HFFc6 (cell line): ENCODE data around the gene CDPF1. TPM values are rescaled to one million over a fixed set of nuclear protein-coding genes. Genes with fewer than 3 reads are reported as not detected.

ENCODE experiments used
- DNase-seq: peaks from one replicate; pipeline ENCODE4 v3.0.0-alpha.2; 2018
- H3K27ac Mint-ChIP-seq: 2 replicates; pipeline ENCODE4 v1.8.0; 2020; ENCODE audit warnings: mild to moderate bottlenecking, mixed read lengths
- H3K27me3 Mint-ChIP-seq: 2 replicates; pipeline ENCODE4 v1.8.0; 2021; ENCODE audit warnings: mild to moderate bottlenecking, moderate library complexity, mixed read lengths; ENCODE audit not compliant: insufficient read depth
- H3K36me3 Mint-ChIP-seq: 2 replicates; pipeline ENCODE4 v1.8.0; 2021; ENCODE audit warnings: low read depth, mixed read lengths
- H3K4me1 Mint-ChIP-seq: 2 replicates; pipeline ENCODE4 v1.8.0; 2020; ENCODE audit warnings: low read depth, mixed read lengths
- H3K4me3 Mint-ChIP-seq: 2 replicates; pipeline ENCODE4 v1.8.0; 2020; ENCODE audit warnings: mild to moderate bottlenecking, moderate library complexity, mixed read lengths
- H3K9me3 Mint-ChIP-seq: 2 replicates; pipeline ENCODE4 v1.8.0; 2020; ENCODE audit warnings: mild to moderate bottlenecking, mixed read lengths
- total RNA-seq, 6 experiments: library from RNA; stranded (reverse); fragmentation: NEBNext Ultra II Directional; extraction: Animal tissue kit (Norgen Biotek cat#: 25700); gene quantifications; 2 replicates in 1 of 6; 3 replicates in 5 of 6; pipeline ENCODE4 v1.2.3, GENCODE V29; 2021
- TF ChIP-seq, protein P1 (sequence below): fragments of 200-600 bp; sonication (generic); IDR thresholded peaks from 2 replicates; pipeline ENCODE4 v1.5.0; 2021; ENCODE audit warnings: antibody characterized with exemption, mild to moderate bottlenecking

Gene CDPF1
- total RNA-seq, 6 experiments from 2014 or later: 6.4 to 9.3 (median 7.6) TPM

DNA sequence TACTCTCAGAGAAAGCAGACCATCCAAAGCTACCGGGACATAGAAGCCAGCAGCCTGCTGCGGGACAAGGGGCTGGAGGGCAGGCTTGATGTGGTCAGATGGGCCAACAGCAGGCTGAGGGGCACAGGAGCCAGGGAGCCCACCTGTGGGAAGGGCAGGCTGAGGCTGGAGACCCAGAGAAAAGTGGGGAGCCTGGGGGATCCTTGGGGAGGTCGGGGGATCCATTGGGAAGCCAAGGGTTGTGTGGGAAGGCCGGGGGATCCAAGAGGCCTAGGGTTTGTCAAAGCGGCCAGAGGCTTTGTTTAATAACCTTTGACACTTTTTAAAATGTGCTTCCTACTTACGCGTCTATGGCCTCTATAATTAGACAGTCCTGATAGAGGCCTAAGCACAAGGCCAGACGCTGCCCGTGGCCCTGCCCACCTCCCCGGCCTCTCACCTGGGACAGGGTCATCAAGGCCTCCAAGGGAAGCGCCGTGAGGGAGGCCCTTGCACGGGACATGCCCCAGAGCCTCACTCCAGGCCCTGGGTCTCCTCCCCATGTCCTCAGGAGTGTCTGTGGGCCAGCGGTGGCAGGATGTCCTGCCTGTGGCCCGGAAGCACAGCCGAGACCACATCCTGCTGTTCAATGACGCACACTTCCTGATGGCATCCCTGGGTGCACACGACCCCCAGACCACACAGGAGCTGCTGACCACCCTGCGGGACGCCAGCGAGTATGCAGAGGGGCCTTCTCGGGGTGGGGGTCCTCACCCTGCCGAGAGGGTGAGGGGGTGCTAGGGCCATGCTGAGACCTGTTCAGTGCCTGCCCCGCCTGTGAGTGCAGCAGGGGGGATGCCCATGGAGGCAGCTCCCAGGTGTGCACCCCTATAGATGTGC, 38.0 kb upstream of the CDPF1 start:
- TF ChIP-seq, protein P1, sequence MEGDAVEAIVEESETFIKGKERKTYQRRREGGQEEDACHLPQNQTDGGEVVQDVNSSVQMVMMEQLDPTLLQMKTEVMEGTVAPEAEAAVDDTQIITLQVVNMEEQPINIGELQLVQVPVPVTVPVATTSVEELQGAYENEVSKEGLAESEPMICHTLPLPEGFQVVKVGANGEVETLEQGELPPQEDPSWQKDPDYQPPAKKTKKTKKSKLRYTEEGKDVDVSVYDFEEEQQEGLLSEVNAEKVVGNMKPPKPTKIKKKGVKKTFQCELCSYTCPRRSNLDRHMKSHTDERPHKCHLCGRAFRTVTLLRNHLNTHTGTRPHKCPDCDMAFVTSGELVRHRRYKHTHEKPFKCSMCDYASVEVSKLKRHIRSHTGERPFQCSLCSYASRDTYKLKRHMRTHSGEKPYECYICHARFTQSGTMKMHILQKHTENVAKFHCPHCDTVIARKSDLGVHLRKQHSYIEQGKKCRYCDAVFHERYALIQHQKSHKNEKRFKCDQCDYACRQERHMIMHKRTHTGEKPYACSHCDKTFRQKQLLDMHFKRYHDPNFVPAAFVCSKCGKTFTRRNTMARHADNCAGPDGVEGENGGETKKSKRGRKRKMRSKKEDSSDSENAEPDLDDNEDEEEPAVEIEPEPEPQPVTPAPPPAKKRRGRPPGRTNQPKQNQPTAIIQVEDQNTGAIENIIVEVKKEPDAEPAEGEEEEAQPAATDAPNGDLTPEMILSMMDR: no peak
- no peak overlapping the region for H3K4me3 Mint-ChIP-seq
- H3K4me1 Mint-ChIP-seq: peaks cover 2% of the 10 kb centered on the region
- DNase-seq: no peak
- H3K9me3 Mint-ChIP-seq: no peaks in the 10 kb centered on the region; the same call in 1 of the 2 replicates
- H3K36me3 Mint-ChIP-seq: peaks cover 29% of the 10 kb centered on the region
- no peaks in the 10 kb centered on the region; the same call in 1 of the 2 replicates for H3K27me3 Mint-ChIP-seq
- H3K27ac Mint-ChIP-seq: no peak overlapping the region

- H3K4me3 Mint-ChIP-seq: no peak overlapping the region
- H3K36me3 Mint-ChIP-seq: peaks cover 24% of the 10 kb centered on the region
- H3K9me3 Mint-ChIP-seq: no peaks in the 10 kb centered on the region; the same call in 1 of the 2 replicates
- no peaks in the 10 kb centered on the region for H3K4me1 Mint-ChIP-seq
- no peak for DNase-seq
- no peaks in the 10 kb centered on the region; the same call in 1 of the 2 replicates for H3K27me3 Mint-ChIP-seq
- no peak overlapping the region for H3K27ac Mint-ChIP-seq
- TF ChIP-seq, protein P1: no peak
These were observed 37.1 kb upstream of the CDPF1 start for GRCh38 chr22:46286941-46287872.

- DNase-seq: no peak
- no peaks in the 10 kb centered on the region; the same call in 1 of the 2 replicates for H3K27me3 Mint-ChIP-seq
- no peaks in the 10 kb centered on the region for H3K9me3 Mint-ChIP-seq
- no peak overlapping the region for H3K27ac Mint-ChIP-seq
- H3K4me1 Mint-ChIP-seq: no peaks in the 10 kb centered on the region
- H3K36me3 Mint-ChIP-seq: peaks cover 27% of the 10 kb centered on the region
- H3K4me3 Mint-ChIP-seq: no peak overlapping the region
- TF ChIP-seq, protein P1: no peak
These were observed 35.9 kb upstream of the CDPF1 start for GRCh38 chr22:46286006-46286405.

- Mint-ChIP-seq H3K4me1 (no peaks in the 10 kb centered on the region), H3K36me3 (peaks cover 37% of the 10 kb centered on the region), H3K27ac (no peak overlapping the region), H3K9me3 (no peaks in the 10 kb centered on the region), H3K4me3 (no peak overlapping the region), H3K27me3 (no peaks in the 10 kb centered on the region; the same call in none of the 2 replicates)
- TF ChIP-seq, protein P1: no peak
- no peak for DNase-seq
These were observed 32.0 kb upstream of the CDPF1 start for GRCh38 chr22:46281866-46282678.
